ENCODE data around the gene SLC4A9.

The SLC4A9 gene

GRCh38 chr5:140329739-140330481 is 30.1 kb upstream of the SLC4A9 start:
- Histone ChIP-seq H3K27me3 (ENCODE audit: control insufficient read depth in 3 of 3, insufficient read depth in 3 of 3, low read depth in 1 of 3, low read length in 3 of 3) (no peaks in the 10 kb centered on the region), H2BK5ac (ENCODE audit: low read length) (no peak overlapping the region), H3K4ac (ENCODE audit: low read length) (no peak overlapping the region), H2BK12ac (ENCODE audit: low read length) (no peak overlapping the region), H3K14ac (ENCODE audit: low read length) (no peak overlapping the region), H2BK15ac (ENCODE audit: low read length) (no peak overlapping the region), H3K23ac (ENCODE audit: low read depth, low read length, poor library complexity) (no peak overlapping the region), H3K36me3 (replicated peaks in 1 of 2; ENCODE audit: control insufficient read depth in 2 of 2, insufficient read depth in 2 of 2, low read length in 2 of 2) (peaks cover 6 to 7% of the 10 kb centered on the region in 2 donors), H2BK120ac (ENCODE audit: low read depth, low read length) (no peak overlapping the region), H3K18ac (ENCODE audit: low read length) (no peak overlapping the region), H4K8ac (ENCODE audit: low read depth, low read length) (no peak overlapping the region), H2AK5ac (ENCODE audit: low read depth, low read length) (no peak overlapping the region), H3K4me2 (ENCODE audit: insufficient read depth, low read length, poor library complexity, severe bottlenecking) (no peak overlapping the region), H3K79me1 (ENCODE audit: low read depth, low read length) (no peaks in the 10 kb centered on the region), H4K91ac (ENCODE audit: low read depth, low read length, poor library complexity) (no peak overlapping the region), H3K4me1 (ENCODE audit: control insufficient read depth in 2 of 2, insufficient read depth in 1 of 2, low read depth in 1 of 2, low read length in 2 of 2) (peaks cover 8 to 14% of the 10 kb centered on the region in 2 donors), H3K9ac (ENCODE audit: low read depth, low read length, poor library complexity) (no peak overlapping the region), H2AFZ (ENCODE audit: low read length) (peak overlapping the region; percentile 66), H3K4me3 (ENCODE audit: low read length in 2 of 2) (no peak overlapping the region), H3K9me3 (replicated peaks in 1 of 2; ENCODE audit: control insufficient read depth in 2 of 2, insufficient read depth in 1 of 2, low read depth in 1 of 2, low read length in 2 of 2) (no peaks in the 10 kb centered on the region), H3K27ac (replicated peaks; ENCODE audit: low read length) (peak overlapping the region; percentile 1)
- no peak for DNase-seq (ENCODE audit: low spot score)
- WGBS, 2 donors (ENCODE audit: extremely low coverage in 2 of 2, insufficient read length in 2 of 2, insufficient replicate concordance in 1 of 2): no CpG with 5 or more reads among the region's 5 CpGs

DNA sequence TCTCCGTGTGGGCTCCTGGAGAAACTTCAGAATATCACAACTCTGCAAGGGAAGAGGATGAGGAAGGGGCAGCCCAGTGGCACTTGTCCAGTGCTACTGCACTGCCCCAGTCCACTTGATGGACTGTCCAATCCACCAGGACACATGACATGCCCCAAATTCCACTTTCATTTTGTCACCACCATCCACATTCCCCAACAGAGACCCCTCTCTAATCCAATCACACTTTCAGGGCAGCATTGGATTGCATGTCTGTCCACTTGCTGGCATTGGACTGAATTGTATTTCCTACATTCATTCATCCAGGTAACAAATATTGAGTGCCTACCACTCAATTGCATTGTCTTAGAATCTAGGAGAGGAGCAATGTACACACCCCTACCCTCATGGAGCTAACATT is 28.4 kb upstream of the SLC4A9 start:
- no peak overlapping the region for H2AK5ac ChIP-seq (ENCODE audit: low read depth, low read length)
- no peaks in the 10 kb centered on the region for H3K27me3 ChIP-seq (ENCODE audit: control insufficient read depth in 3 of 3, insufficient read depth in 3 of 3, low read depth in 1 of 3, low read length in 3 of 3)
- no peak overlapping the region for H2BK15ac ChIP-seq (ENCODE audit: low read length)
- H3K4me2 ChIP-seq (ENCODE audit: insufficient read depth, low read length, poor library complexity, severe bottlenecking): no peak overlapping the region
- no peak overlapping the region for H2AFZ ChIP-seq (ENCODE audit: low read length)
- H3K14ac ChIP-seq (ENCODE audit: low read length): no peak overlapping the region
- H4K91ac ChIP-seq (ENCODE audit: low read depth, low read length, poor library complexity): no peak overlapping the region
- no peak overlapping the region for H2BK120ac ChIP-seq (ENCODE audit: low read depth, low read length)
- H3K9me3 ChIP-seq (replicated peaks in 1 of 2; ENCODE audit: control insufficient read depth in 2 of 2, insufficient read depth in 1 of 2, low read depth in 1 of 2, low read length in 2 of 2): no peaks in the 10 kb centered on the region
- H4K8ac ChIP-seq (ENCODE audit: low read depth, low read length): no peak overlapping the region
- H3K4ac ChIP-seq (ENCODE audit: low read length): no peak overlapping the region
- no peaks in the 10 kb centered on the region for H3K79me1 ChIP-seq (ENCODE audit: low read depth, low read length)
- no peak for DNase-seq (ENCODE audit: low spot score)
- no peak overlapping the region for H2BK12ac ChIP-seq (ENCODE audit: low read length)
- no peak overlapping the region for H3K18ac ChIP-seq (ENCODE audit: low read length)
- H3K27ac ChIP-seq (replicated peaks; ENCODE audit: low read length): no peak overlapping the region
- no peak overlapping the region for H2BK5ac ChIP-seq (ENCODE audit: low read length)
- no peak overlapping the region for H3K9ac ChIP-seq (ENCODE audit: low read depth, low read length, poor library complexity)
- peaks cover 8 to 12% of the 10 kb centered on the region in 2 donors for H3K4me1 ChIP-seq (ENCODE audit: control insufficient read depth in 2 of 2, insufficient read depth in 1 of 2, low read depth in 1 of 2, low read length in 2 of 2)
- peaks cover 7 to 13% of the 10 kb centered on the region in 2 donors for H3K36me3 ChIP-seq (replicated peaks in 1 of 2; ENCODE audit: control insufficient read depth in 2 of 2, insufficient read depth in 2 of 2, low read length in 2 of 2)
- H3K4me3 ChIP-seq (ENCODE audit: low read length in 2 of 2): no peak overlapping the region
- no peak overlapping the region for H3K23ac ChIP-seq (ENCODE audit: low read depth, low read length, poor library complexity)
- WGBS, 2 donors (ENCODE audit: extremely low coverage in 2 of 2, insufficient read length in 2 of 2, insufficient replicate concordance in 1 of 2): no CpG with 5 or more reads among the region's 1 CpG

GRCh38 chr5:140336388-140336787 is 23.6 kb upstream of the SLC4A9 start:
- peaks cover 7 to 13% of the 10 kb centered on the region in 2 donors for H3K36me3 ChIP-seq (replicated peaks in 1 of 2; ENCODE audit: control insufficient read depth in 2 of 2, insufficient read depth in 2 of 2, low read length in 2 of 2)
- WGBS, 2 donors (ENCODE audit: extremely low coverage in 2 of 2, insufficient read length in 2 of 2, insufficient replicate concordance in 1 of 2): no CpG with 5 or more reads among the region's 5 CpGs

GRCh38 chr5:140337880-140338279 is 22.1 kb upstream of the SLC4A9 start:
- H3K9me3 ChIP-seq (replicated peaks in 1 of 2; ENCODE audit: control insufficient read depth in 2 of 2, insufficient read depth in 1 of 2, low read depth in 1 of 2, low read length in 2 of 2): no peaks in the 10 kb centered on the region
- no peak overlapping the region for H4K8ac ChIP-seq (ENCODE audit: low read depth, low read length)
- WGBS, 2 donors (ENCODE audit: extremely low coverage in 2 of 2, insufficient read length in 2 of 2, insufficient replicate concordance in 1 of 2): no CpG with 5 or more reads among the region's 1 CpG
- no peak overlapping the region for H2BK120ac ChIP-seq (ENCODE audit: low read depth, low read length)
- H3K14ac ChIP-seq (ENCODE audit: low read length): no peak overlapping the region
- no peak for DNase-seq (ENCODE audit: low spot score)
- no peak overlapping the region for H2AFZ ChIP-seq (ENCODE audit: low read length)
- no peak overlapping the region for H2BK5ac ChIP-seq (ENCODE audit: low read length)
- H3K4me2 ChIP-seq (ENCODE audit: insufficient read depth, low read length, poor library complexity, severe bottlenecking): no peak overlapping the region
- H3K36me3 ChIP-seq (replicated peaks in 1 of 2; ENCODE audit: control insufficient read depth in 2 of 2, insufficient read depth in 2 of 2, low read length in 2 of 2): peaks cover 7 to 12% of the 10 kb centered on the region in 2 donors
- no peaks in the 10 kb centered on the region for H3K79me1 ChIP-seq (ENCODE audit: low read depth, low read length)
- no peak overlapping the region for H3K9ac ChIP-seq (ENCODE audit: low read depth, low read length, poor library complexity)
- H3K23ac ChIP-seq (ENCODE audit: low read depth, low read length, poor library complexity): no peak overlapping the region
- no peak overlapping the region for H3K18ac ChIP-seq (ENCODE audit: low read length)
- no peak overlapping the region for H3K4ac ChIP-seq (ENCODE audit: low read length)
- H2BK15ac ChIP-seq (ENCODE audit: low read length): no peak overlapping the region
- H3K4me3 ChIP-seq (ENCODE audit: low read length in 2 of 2): no peak overlapping the region
- H3K27me3 ChIP-seq (ENCODE audit: control insufficient read depth in 3 of 3, insufficient read depth in 3 of 3, low read depth in 1 of 3, low read length in 3 of 3): no peaks in the 10 kb centered on the region
- H4K91ac ChIP-seq (ENCODE audit: low read depth, low read length, poor library complexity): no peak overlapping the region
- H3K4me1 ChIP-seq (ENCODE audit: control insufficient read depth in 2 of 2, insufficient read depth in 1 of 2, low read depth in 1 of 2, low read length in 2 of 2): no peaks in the 10 kb centered on the region
- no peak overlapping the region for H3K27ac ChIP-seq (replicated peaks; ENCODE audit: low read length)
- no peak overlapping the region for H2BK12ac ChIP-seq (ENCODE audit: low read length)
- H2AK5ac ChIP-seq (ENCODE audit: low read depth, low read length): no peak overlapping the region

More at GRCh38 chr5:140336388-140336787, 23.6 kb upstream of the SLC4A9 start:
- no peak overlapping the region for H2BK120ac ChIP-seq (ENCODE audit: low read depth, low read length)
- H3K18ac ChIP-seq (ENCODE audit: low read length): no peak overlapping the region
- H2BK5ac ChIP-seq (ENCODE audit: low read length): no peak overlapping the region
- H3K4me2 ChIP-seq (ENCODE audit: insufficient read depth, low read length, poor library complexity, severe bottlenecking): no peak overlapping the region
- H3K27me3 ChIP-seq (ENCODE audit: control insufficient read depth in 3 of 3, insufficient read depth in 3 of 3, low read depth in 1 of 3, low read length in 3 of 3): no peaks in the 10 kb centered on the region
- no peaks in the 10 kb centered on the region for H3K9me3 ChIP-seq (replicated peaks in 1 of 2; ENCODE audit: control insufficient read depth in 2 of 2, insufficient read depth in 1 of 2, low read depth in 1 of 2, low read length in 2 of 2)
- no peak overlapping the region for H3K27ac ChIP-seq (replicated peaks; ENCODE audit: low read length)
- no peaks in the 10 kb centered on the region for H3K79me1 ChIP-seq (ENCODE audit: low read depth, low read length)
- H3K4ac ChIP-seq (ENCODE audit: low read length): no peak overlapping the region
- no peak overlapping the region for H4K8ac ChIP-seq (ENCODE audit: low read depth, low read length)
- H3K4me1 ChIP-seq (ENCODE audit: control insufficient read depth in 2 of 2, insufficient read depth in 1 of 2, low read depth in 1 of 2, low read length in 2 of 2): no peaks in the 10 kb centered on the region
- H3K9ac ChIP-seq (ENCODE audit: low read depth, low read length, poor library complexity): no peak overlapping the region
- H2BK12ac ChIP-seq (ENCODE audit: low read length): no peak overlapping the region
- no peak overlapping the region for H3K4me3 ChIP-seq (ENCODE audit: low read length in 2 of 2)
- H2AFZ ChIP-seq (ENCODE audit: low read length): no peak overlapping the region
- no peak overlapping the region for H2AK5ac ChIP-seq (ENCODE audit: low read depth, low read length)
- H2BK15ac ChIP-seq (ENCODE audit: low read length): no peak overlapping the region
- no peak for DNase-seq (ENCODE audit: low spot score)
- no peak overlapping the region for H3K23ac ChIP-seq (ENCODE audit: low read depth, low read length, poor library complexity)
- H4K91ac ChIP-seq (ENCODE audit: low read depth, low read length, poor library complexity): no peak overlapping the region
- no peak overlapping the region for H3K14ac ChIP-seq (ENCODE audit: low read length)

All from neuronal stem cell (in vitro differentiated cells).